Right atrium auricular region (tissue), 2 donors: ENCODE results near the gene DLEU7. TPM values are rescaled to one million over a fixed set of nuclear protein-coding genes. Genes with fewer than 3 reads are reported as not detected.
A peak's percentile ranks its signal among the peaks of the same experiment; 100 is the strongest.

ENCODE experiments used
- DNase-seq: peaks from one replicate; pipeline ENCODE4 v3.0.0-alpha.2; 2019; ENCODE audit warnings: low spot score
- H3K27ac ChIP-seq, 2 donors: fragments of 200-600 bp; sonication (generic); 1 replicate in 1 of 2; 2 replicates in 1 of 2; pipeline ENCODE4 v1.5.1; 2016 to 2019
- H3K27me3 ChIP-seq, 2 donors: fragments of 200-600 bp; sonication (generic); one replicate each; pipeline versions ENCODE4 v1.5.1 to v1.6.0; 2017 to 2019
- H3K36me3 ChIP-seq: fragments of 200-600 bp; sonication (generic); one replicate; pipeline ENCODE4 v1.5.1; 2016
- H3K4me1 ChIP-seq, 2 donors: fragments of 200-600 bp; sonication (generic); one replicate each; pipeline versions ENCODE4 v1.5.1 to v1.6.0; 2017 to 2019
- H3K4me3 ChIP-seq, 2 donors: fragments of 200-600 bp; sonication (generic); 1 replicate in 1 of 2; 2 replicates in 1 of 2; pipeline ENCODE4 v1.5.1; 2017 to 2019; ENCODE audit warnings: mild to moderate bottlenecking in 1 of 2, moderate library complexity in 1 of 2
- H3K9me3 ChIP-seq, 2 donors: fragments of 200-600 bp; sonication (generic); one replicate each; pipeline ENCODE4 v1.5.1; 2019
- total RNA-seq, 2 donors: library from RNA; depleted of rRNA; stranded (reverse); fragments of >200 nt; gene quantifications; one replicate each; pipeline ENCODE4 v1.1.0, GENCODE V29; 2016
- TF ChIP-seq, protein P1 (sequence below), 2 donors: fragments of 200-600 bp; sonication (generic); IDR thresholded peaks; one replicate each; pipeline ENCODE4 v1.5.1; 2019; ENCODE audit warnings: antibody characterized with exemption in 2 of 2

DLEU7 gene
- total RNA-seq, 2 donors from 2014 or later = 0.31 TPM; not detected in 1

DNA sequence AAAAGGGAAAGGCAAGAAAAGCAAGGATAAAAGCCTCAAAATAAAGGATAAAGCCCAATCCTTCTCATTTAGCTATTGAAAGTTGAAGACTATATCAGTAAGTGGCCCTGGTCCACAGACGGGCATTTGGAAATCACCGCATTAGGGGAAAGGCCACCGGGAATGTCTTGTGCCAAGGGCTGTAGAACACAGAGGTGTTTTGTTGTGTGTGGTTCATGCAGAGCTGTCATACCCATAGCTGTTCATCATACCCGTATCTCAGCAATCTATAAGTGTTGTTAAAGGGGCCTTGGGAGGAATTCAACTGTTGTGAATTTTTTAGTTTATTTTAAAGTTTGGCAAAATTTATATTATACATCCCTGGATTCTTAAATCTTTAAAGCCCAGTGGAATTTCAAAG lies 33.0 kb downstream of the DLEU7 start:
- no peaks in the 10 kb centered on the region for H3K36me3 ChIP-seq
- no peaks in the 10 kb centered on the region for H3K4me1 ChIP-seq
- H3K9me3 ChIP-seq = peaks cover 0 to 4% of the 10 kb centered on the region in 2 donors
- DNase-seq = no peak
- no peaks in the 10 kb centered on the region for H3K27me3 ChIP-seq
- H3K4me3 ChIP-seq = no peak overlapping the region
- no peak overlapping the region for H3K27ac ChIP-seq
- TF ChIP-seq, protein P1, sequence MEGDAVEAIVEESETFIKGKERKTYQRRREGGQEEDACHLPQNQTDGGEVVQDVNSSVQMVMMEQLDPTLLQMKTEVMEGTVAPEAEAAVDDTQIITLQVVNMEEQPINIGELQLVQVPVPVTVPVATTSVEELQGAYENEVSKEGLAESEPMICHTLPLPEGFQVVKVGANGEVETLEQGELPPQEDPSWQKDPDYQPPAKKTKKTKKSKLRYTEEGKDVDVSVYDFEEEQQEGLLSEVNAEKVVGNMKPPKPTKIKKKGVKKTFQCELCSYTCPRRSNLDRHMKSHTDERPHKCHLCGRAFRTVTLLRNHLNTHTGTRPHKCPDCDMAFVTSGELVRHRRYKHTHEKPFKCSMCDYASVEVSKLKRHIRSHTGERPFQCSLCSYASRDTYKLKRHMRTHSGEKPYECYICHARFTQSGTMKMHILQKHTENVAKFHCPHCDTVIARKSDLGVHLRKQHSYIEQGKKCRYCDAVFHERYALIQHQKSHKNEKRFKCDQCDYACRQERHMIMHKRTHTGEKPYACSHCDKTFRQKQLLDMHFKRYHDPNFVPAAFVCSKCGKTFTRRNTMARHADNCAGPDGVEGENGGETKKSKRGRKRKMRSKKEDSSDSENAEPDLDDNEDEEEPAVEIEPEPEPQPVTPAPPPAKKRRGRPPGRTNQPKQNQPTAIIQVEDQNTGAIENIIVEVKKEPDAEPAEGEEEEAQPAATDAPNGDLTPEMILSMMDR (IDR thresholded peaks at IDR 0.05) = no peak

DNA sequence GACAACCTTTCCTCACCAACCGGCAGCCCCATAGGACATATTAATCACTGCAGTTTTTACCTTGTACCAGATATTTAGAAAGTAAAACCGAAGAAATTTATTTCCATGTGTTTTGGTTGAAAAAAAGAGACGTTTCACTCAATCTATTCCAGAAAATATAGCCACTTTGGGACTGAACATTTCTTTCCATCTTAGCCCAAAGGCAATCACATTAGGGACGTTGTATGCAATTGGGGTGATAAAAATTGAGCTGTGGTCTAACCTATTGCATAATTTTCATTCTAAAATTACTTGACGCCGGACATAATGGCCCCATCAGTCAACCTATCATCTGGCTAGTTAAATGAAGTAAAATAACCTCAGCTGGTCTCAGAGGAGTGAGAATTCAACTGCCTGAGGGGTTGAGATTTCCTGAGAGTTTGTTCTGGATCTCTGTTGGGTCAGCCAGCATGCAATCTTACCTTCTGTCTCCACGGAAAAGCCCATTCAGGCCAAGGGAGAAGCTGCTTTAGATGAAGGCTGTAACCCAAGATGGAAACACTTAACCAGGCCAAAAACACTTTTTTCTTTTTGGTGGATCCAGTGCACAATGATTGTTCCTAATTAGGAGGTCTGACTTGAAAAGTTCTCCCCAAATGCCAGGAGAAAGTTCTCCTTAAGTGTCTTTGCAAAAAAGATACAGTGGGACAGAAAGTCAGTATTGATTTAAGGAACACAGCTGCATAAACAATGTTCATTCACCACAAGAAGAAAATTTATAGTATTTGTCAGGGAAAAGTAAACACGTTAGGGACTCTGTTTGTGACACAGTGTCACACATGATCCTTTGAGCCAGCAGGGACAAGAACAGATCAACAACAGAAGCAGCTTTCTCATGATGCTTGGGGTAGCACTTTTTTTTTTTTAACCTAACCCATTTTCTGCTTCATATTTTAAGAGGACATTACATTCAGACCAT lies 34.1 kb downstream of the DLEU7 start:
- Histone ChIP-seq H3K27ac (no peak overlapping the region), H3K4me1 (no peaks in the 10 kb centered on the region), H3K9me3 (peaks cover 0 to 6% of the 10 kb centered on the region in 2 donors), H3K27me3 (no peaks in the 10 kb centered on the region), H3K36me3 (no peaks in the 10 kb centered on the region), H3K4me3 (no peak overlapping the region)
- TF ChIP-seq, protein P1 (IDR thresholded peaks at IDR 0.05) = no peak
- no peak for DNase-seq

GRCh38 chr13:50805805-50806204 lies 37.7 kb downstream of the DLEU7 start:
- no peak overlapping the region for H3K4me3 ChIP-seq
- peaks cover 0 to 6% of the 10 kb centered on the region in 2 donors for H3K9me3 ChIP-seq
- H3K4me1 ChIP-seq = peaks cover 0 to 6% of the 10 kb centered on the region in 2 donors
- no peak overlapping the region for H3K27ac ChIP-seq
- TF ChIP-seq, protein P1 (IDR thresholded peaks at IDR 0.05) = peak in 1 of 2 donors; percentile 13
- no peaks in the 10 kb centered on the region for H3K27me3 ChIP-seq
- H3K36me3 ChIP-seq = no peaks in the 10 kb centered on the region
- DNase-seq = no peak

DNA sequence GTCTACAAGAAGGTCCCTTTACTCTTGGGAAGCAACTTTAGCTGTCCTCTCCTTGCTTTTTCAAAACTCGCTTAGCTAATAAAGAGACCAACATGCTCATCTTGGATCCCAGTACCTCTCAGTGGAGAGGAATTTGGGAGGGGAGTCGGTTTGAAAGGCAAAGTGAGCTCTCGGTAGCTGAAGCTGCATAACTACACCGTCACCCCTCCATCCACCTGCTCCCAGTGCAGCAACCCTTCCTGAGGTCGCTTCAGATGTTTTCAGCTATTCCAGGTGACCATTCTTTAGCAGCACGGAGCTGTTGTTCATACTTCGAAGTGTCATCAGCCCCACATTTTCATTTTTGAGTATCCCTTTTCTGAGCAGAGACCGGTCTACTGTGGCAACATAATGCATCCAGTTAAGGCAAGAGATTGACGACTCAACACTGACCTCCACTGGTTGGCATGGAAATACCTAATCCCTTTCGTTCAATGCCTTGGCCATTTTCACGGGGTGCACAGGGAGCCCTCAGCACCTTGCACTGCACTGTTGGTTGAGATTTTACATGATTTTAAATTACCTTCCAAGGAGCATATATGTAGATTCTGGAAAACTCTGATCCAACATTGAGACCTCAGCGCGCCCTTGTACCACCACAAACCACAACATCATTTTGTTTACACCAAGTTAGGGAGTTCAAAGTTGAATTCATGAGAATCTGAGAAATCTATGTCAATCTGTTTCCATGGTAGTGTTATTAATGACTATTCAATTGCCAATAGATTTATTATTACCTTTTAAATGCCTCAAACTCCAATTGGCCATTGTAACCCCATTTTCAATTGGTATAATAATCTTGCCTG lies 42.2 kb downstream of the DLEU7 start:
- peaks cover 0 to 14% of the 10 kb centered on the region in 2 donors for H3K4me1 ChIP-seq
- H3K4me3 ChIP-seq = no peak overlapping the region
- DNase-seq = no peak
- H3K27me3 ChIP-seq = no peaks in the 10 kb centered on the region
- no peaks in the 10 kb centered on the region for H3K36me3 ChIP-seq
- TF ChIP-seq, protein P1 (IDR thresholded peaks at IDR 0.05) = peak; percentile 75 to 86
- H3K27ac ChIP-seq = no peak overlapping the region
- H3K9me3 ChIP-seq = peaks cover 0 to 6% of the 10 kb centered on the region in 2 donors

DNA sequence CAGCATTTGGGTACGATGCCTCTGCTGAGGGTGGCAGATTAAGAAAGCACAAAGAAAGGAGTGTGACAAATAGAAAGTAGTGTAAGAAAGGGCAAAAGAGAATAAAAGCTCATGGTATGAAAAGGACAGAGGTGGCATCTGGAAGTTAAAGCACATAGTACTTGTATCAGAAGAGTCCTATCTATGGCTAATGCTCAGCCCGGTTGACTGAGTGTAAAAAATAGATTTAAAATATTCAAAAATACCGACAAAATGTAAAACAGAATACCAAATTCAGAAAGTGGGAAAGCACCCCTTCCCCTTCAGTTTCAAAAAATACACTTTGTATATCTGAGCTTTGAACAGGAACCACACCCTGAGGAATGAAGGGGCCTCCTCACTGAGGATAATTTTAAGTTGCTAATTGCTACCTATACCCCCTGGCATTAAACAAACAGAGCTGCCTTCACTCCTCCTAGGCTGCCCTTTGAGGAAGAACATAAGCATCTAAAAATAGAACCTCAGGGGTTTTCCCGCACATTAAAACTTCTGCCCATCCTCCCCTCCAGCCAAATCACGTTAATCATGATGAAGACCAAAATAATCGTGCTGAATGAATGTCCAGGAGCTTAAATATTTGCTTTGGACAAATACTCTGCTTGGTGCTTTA lies 43.3 kb downstream of the DLEU7 start:
- TF ChIP-seq, protein P1 (IDR thresholded peaks at IDR 0.05) = no peak
- no peak for DNase-seq
- no peaks in the 10 kb centered on the region for H3K9me3 ChIP-seq
- H3K27me3 ChIP-seq = no peaks in the 10 kb centered on the region
- no peak overlapping the region for H3K27ac ChIP-seq
- H3K4me1 ChIP-seq = peaks cover 0 to 14% of the 10 kb centered on the region in 2 donors
- H3K4me3 ChIP-seq = no peak overlapping the region
- H3K36me3 ChIP-seq = no peaks in the 10 kb centered on the region
